ENCODE results near the gene PAK2. TPM values are rescaled to one million over a fixed set of nuclear protein-coding genes. Genes with fewer than 3 reads are reported as not detected.

PAK2 gene
- total RNA-seq, 4 donors from 2014 or later, result 69.3 to 127 (median 74.7) TPM

- TF ChIP-seq CTCF (IDR thresholded peaks at IDR 0.05; ENCODE audit: low read depth), result no peak
Measured at GRCh38 chr3:196774848-196775422, 35.3 kb downstream of the PAK2 start.

- TF ChIP-seq CTCF (IDR thresholded peaks at IDR 0.05; ENCODE audit: low read depth), result no peak
Measured at GRCh38 chr3:196775938-196776337, 36.3 kb downstream of the PAK2 start.

- no peak for TF ChIP-seq CTCF (IDR thresholded peaks at IDR 0.05; ENCODE audit: low read depth)
Measured at GRCh38 chr3:196777836-196778235, 38.2 kb downstream of the PAK2 start.

GRCh38 chr3:196778755-196779154 is 39.1 kb downstream of the PAK2 start:
- no peak for TF ChIP-seq CTCF (IDR thresholded peaks at IDR 0.05; ENCODE audit: low read depth)

- no peak for TF ChIP-seq CTCF (IDR thresholded peaks at IDR 0.05; ENCODE audit: low read depth)
Measured at GRCh38 chr3:196782511-196782910, 42.9 kb downstream of the PAK2 start.

GRCh38 chr3:196788528-196788927 is 48.9 kb downstream of the PAK2 start:
- TF ChIP-seq CTCF (IDR thresholded peaks at IDR 0.05; ENCODE audit: low read depth), result no peak

- TF ChIP-seq CTCF (IDR thresholded peaks at IDR 0.05; ENCODE audit: low read depth), result no peak
Measured at GRCh38 chr3:196789885-196790359, 50.3 kb downstream of the PAK2 start.

Data from subcutaneous adipose tissue (tissue), 4 donors.